GM20431 (cell line): Measurements from ENCODE around the gene CMSS1.

Experiments used
- in situ Hi-C: fragments of 300-500 bp; cut with MseI, MboI; formaldehyde crosslinking; loops from one replicate; pipeline ENCODE4 v1.15.0; 2020; ENCODE audit warnings: low sequenced_read_pairs; ENCODE audit not compliant: unreplicated experiment

The CMSS1 gene

DNA sequence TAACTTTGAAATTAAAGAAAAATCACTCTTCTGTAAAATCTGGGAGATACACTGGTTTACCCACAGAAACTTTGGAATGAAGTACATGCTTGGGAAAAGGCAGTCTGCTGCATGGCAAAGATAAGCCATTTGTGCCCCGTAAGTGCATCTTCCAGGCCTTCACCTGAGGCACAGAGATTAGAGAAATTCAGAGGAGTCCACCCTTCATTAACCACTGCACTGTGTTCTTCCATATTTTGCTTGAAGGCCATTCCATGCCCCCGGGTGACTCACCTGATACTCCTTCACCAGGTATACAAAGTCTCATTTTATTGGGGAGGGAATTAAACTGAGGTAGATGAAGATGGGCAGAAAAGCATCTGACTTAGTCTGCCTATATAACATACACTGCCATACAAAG lies 53.0 kb downstream of the CMSS1 start:
- in situ Hi-C loops: no loop called here

DNA sequence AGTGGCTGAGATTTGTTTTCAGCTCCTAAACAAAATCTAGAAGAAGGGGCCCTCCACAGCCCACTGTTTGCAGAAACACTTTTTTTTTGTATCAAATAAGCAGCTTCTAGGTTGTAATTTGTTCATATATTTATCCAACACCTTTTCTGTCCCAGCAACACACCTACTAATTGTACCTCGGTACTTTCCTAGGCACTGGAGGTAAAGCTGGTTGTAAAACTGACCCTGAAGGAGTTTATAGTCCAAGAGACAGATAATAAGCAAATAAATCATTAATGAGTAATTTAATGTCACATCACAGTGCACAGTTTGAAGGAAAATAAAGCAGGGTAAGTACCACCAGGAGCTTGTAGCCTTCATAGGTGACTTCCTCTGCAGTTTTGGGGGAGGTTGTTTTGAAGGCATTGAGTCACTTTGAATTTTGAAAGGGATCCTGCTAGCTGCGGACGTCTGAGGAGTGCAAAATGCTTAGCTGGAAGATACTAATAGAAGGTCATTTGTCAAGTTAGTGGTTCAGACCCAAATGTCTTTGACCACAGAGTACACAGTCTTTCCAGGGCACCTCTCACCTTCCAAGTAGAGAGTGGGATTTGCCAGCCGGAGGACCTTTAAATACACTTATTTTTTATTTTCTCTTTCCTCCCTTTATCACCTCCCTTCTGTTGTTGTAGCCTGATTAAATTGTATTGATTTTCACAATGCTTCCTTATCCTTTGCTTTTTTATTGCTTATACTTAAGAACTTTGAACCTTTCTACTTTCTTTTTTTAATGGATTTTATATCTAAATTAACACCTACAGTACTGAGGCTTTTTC lies 53.8 kb downstream of the CMSS1 start:
- in situ Hi-C loops: no loop called here

- in situ Hi-C loops: no loop called here
Observed at GRCh38 chr3:99872923-99873254, 55.2 kb downstream of the CMSS1 start.

DNA sequence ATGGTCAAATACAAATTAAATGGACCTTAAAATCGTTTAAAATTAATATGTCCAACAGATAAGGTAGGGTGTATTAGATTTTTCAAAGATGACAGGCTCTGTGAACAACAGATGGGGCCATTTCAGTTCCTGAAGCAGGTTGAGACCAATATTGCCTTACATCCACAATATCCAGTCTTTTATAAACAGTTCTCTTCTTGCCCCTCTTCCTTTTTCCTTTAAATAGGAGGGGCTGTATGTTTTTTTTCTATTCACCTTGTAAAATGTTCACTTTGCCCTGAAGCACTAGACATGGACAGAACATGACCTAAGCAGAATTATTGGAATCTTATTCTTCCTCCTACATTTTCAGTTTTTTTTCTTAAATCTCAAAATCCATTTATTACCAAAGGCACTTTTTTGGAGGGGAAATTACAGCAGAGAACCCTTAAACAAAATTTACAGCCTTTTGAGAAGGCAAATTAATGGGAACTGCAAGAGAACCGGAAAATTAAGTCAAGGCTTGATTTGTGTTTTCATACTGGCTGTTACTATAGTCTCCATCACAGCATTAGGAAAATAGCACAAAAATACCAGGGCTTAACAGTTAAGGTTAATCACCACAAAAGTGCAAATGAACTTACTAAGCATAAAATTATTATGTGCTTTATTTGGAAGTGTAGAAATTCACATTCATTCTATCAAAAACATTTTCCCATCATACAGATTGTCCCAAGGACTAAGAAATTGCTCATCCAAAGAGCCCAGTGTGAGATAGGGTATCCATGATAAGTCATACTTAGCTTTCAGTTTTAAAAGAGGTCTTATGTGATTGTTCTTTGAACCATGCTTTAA lies 55.8 kb downstream of the CMSS1 start:
- in situ Hi-C loops: no loop called here

DNA sequence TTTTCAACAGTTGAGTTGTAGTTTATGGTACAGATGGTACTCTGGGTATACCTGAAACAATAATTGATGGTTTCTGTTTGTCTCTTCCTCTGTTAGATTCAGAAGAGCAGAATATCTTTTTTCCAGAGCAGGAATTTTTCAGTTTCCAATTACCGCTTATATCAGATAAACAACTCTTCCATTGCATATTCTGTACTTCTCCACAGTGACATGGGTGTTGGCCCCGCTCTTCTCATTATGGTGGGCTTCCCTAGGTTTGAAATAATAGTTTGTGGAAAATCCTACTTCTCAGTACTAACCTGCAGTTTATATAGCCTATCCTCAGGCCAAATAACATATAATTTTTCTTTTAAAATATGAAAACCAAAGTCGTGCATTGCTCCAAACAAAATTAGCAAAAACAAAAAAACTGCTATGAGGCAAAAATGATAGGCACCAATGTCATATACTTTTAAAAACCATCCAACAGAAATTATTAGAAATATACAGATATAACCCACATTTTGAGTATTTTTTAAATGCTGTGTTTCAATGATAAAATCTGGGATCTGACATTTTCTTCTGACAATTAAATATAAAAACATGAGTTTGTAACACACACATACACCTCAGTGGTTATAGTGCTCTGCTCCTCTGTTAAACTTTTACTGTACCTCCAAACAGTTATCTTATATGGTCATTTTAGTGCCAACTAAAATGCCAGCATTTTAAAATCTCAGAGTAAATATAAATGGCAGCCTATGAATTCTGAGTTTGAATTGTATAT lies 56.8 kb downstream of the CMSS1 start:
- in situ Hi-C loops: no loop called here

DNA sequence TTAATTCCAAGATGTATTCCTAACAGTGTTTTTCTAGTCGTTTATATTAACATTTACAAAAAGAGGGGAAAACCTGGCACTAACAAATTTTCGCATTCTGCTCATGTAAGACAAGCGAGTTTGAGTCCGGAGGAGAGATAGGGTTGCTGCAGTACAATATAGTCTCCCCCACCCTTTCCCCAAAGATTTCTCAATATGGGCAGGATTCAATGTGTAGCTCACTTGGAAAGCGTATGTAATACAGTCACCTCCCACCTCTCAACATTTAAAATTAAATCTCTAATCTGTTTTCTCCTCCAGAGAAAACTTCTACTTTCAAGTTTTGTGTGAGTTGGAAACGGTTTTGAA lies 57.9 kb downstream of the CMSS1 start:
- in situ Hi-C loops: no loop called here

GRCh38 chr3:99875929-99876841 lies 58.5 kb downstream of the CMSS1 start:
- in situ Hi-C loops: no loop called here

- in situ Hi-C loops: no loop called here
Observed at GRCh38 chr3:99877031-99877579, 59.4 kb downstream of the CMSS1 start.

DNA sequence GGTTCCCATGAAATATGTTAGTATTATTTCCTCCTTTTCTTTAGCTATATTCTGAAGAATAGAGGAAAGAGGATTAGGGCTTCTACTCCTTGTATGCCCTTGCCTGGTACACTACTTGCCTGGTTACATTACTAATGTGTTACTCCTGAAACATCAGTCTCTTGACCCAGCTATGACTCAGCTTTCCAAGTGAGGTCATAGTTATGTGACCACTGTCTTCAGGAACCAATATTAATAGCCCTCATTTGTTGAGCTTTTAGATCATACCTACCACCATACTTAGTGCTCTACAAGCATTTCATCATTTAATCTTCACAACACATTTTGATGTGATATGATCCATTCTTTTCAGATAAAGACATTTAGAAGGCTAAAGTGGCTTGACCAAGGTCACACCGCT lies 60.3 kb downstream of the CMSS1 start:
- in situ Hi-C loops: no loop called here

DNA sequence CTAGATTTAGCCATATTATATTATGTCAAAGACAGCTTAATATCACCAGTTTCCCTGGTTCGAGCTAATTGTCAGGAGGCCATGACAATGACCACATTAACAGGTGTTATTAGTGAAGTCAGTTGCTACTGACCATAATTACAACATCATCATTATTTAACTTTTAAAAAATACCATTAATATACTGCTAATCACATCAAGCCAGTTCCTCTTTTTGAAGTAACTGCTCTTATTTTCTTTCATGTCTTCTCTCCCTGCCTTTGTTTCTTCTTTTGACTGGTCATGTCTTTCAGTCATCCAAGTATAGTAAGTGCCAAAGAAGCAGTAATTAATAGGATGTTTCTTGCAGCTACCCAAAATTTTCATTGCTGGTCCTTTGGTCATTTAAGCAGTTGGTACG lies 61.6 kb downstream of the CMSS1 start:
- in situ Hi-C loops: no loop called here

GRCh38 chr3:99881121-99881524 lies 63.5 kb downstream of the CMSS1 start:
- in situ Hi-C loops: no loop called here

DNA sequence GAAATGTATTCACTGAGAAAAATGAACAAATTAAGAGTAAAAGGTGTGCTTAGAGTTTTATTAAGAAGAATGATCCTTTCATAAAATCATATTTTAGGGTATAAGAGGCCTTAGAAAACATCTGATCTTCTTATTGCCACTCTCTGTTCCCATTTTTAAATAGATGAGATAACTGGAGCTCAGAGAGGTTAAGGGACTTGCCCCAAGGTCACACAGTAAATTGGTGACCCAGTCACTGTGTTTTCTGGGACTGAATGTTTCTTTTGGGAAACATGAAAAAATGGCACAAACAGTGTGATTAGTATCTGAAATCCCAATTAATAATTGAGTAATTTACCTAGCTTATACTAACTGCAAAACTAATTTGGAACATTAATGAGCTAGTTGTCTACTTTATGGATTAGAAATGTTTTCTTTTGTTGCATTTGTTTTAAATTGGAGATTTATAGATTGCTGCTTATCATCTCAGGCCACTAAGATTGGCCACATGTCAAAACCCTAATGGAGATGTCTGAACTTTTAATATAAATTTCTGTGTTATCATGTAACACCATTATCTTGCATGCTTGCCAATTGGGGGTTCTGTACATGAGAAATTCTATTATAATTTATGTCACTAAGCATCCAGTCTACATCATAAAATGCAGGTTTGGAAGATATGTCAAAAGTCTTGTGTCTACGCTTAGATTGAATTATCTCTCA lies 64.9 kb downstream of the CMSS1 start:
- in situ Hi-C loops: no loop called here

DNA sequence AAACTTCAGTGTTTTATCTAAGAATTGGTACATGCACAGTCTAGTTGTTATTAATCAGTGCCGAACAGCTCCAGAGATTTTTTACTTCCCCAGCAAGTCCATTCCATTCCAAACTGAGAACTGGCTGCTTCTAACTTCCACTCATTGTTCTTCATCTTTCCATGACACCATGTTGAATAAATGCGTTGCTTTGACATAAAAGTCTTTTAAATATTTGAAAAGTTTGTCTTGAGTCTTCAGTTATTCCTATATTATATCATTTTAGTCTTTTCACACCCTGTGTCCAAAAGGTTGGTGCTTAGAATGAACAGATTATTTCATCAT lies 65.4 kb downstream of the CMSS1 start:
- in situ Hi-C loops: no loop called here

DNA sequence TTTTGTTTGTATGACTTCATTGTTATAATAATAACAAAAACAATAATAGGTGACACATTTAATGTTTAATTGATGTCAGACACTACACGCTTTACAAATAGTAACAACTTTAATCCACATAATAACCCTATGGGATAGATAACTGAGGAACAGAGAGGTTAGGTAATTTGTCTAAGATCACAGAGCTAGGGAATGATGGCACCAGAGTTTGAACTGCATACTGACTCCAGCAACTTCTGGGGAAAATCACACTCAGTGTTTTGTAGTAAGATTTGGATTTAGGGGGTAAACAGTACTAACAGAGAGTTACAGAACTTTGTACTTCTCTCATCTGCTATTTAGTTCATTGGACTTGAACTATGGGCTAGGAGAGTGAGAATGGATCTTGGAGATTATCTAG lies 66.0 kb downstream of the CMSS1 start:
- in situ Hi-C loops: no loop called here

GRCh38 chr3:99884484-99884883 lies 66.8 kb downstream of the CMSS1 start:
- in situ Hi-C loops: no loop called here

DNA sequence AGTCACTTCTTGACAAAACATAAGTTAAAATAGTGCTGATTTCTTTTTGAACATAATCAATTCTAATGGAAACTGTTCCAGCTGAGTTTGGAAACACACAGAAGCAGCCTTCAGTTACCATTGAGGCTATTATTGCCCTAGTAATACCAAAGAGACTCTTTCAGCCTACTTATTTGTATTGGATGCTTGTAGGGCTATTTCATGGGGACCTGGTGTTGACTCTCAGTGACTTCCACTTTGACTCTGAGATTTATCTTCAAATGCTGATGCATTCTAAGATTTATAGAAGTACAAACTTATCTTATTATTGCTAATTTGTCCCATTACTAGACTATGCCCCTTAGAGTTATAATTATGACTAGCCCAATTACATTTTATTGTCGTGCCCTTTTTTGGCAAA lies 67.4 kb downstream of the CMSS1 start:
- in situ Hi-C loops: no loop called here

- in situ Hi-C loops: no loop called here
Observed at GRCh38 chr3:99885851-99886250, 68.2 kb downstream of the CMSS1 start.

DNA sequence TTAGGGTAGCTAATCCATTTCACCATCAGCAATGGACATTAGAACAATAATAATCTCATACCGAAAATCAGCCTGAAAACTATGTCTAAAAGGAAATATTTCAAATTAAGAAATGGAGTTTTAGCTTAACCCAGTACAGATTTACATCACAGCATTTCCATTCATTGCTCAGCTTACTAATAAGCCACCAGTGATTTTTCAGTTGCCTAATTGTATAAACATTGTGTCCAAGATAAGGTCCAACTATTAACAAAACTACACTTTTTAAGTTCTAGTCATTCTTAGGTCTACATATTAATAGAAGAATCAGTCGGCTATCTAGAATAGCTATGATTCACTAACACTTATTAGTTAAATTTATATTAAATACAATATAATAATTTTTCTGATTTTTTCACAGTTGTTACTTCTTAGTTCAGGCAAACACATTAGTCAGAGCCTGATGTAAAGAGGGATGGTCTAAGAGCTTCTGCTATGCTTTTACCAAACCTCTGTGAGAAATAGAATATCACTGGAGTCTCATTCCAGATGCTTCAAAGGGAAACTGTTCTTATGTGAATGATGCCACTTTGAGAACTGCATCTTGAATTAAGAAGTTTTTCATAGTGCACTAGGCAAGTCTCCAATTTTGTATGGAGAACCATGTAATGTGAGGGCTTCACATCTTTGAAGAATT lies 74.1 kb downstream of the CMSS1 start:
- in situ Hi-C loops: no loop called here

DNA sequence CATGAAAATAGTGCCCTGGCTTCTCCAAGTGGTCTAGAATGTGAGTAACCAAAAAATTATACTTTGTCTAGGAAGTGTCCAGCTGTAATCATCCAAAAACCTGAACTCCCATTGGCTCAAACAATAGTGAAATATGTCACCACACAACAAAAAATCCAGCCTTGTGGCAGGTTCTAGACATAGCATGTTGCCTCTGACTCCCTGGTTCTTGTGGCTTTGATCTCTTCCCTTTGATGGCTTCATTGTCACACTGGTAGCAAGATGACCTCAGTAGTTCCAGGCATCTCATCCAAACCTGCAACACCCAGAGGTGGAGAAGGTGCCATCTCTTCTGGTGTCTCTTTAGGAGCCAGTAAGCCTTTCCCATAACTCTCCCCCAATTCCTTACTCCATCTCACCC lies 74.7 kb downstream of the CMSS1 start:
- in situ Hi-C loops: no loop called here
